D721Med (cell line): ENCODE data around the gene MS4A6A.
"Not testable (repeated sequence)": the region's sequence is repeated elsewhere in the genome, so short reads cannot be mapped to it uniquely, and the experiment has no call there.

Experiments
- DNase-seq: peaks from one replicate; pipeline ENCODE4 v3.0.0; 2011; ENCODE audit warnings: low spot score; ENCODE audit not compliant: insufficient read length
- FAIRE-seq: peaks from 2 replicates; lab custom pipeline; 2011; peaks lifted over from hg19 to GRCh38; lab: Jason Lieb, UNC
- CTCF ChIP-seq: IDR thresholded peaks from 2 replicates; pipeline ENCODE4 v1.5.1; 2012; ENCODE audit warnings: mild to moderate bottlenecking, control low read depth; ENCODE audit not compliant: insufficient read depth; ENCODE audit errors: missing control alignments

The MS4A6A gene

GRCh38 chr11:60194511-60194910, 11.6 kb upstream of the MS4A6A start:
- no peak for TF ChIP-seq CTCF
- FAIRE-seq, result no peak
- DNase-seq, result no peak

- peak; percentile 55 for TF ChIP-seq CTCF
- FAIRE-seq (no peak), DNase-seq (no peak)
These were observed 11.0 kb upstream of the MS4A6A start for GRCh38 chr11:60193687-60194433.

GRCh38 chr11:60192564-60192963, 9.7 kb upstream of the MS4A6A start:
- FAIRE-seq, DNase-seq: not testable (repeated sequence)

- not testable (repeated sequence) for FAIRE-seq, DNase-seq
These were observed 5.6 kb upstream of the MS4A6A start for GRCh38 chr11:60188481-60188880.

- not testable (repeated sequence) for FAIRE-seq, DNase-seq
These were observed 3.2 kb upstream of the MS4A6A start for GRCh38 chr11:60186128-60186527.

- FAIRE-seq, DNase-seq: not testable (repeated sequence)
These were observed 2.6 kb upstream of the MS4A6A start for GRCh38 chr11:60185512-60185827.

GRCh38 chr11:60184824-60185511, 2.1 kb upstream of the MS4A6A start:
- no peak for DNase-seq
- FAIRE-seq, result no peak
- TF ChIP-seq CTCF, result no peak

GRCh38 chr11:60183591-60184205, 815 bp upstream of the MS4A6A start:
- FAIRE-seq, result no peak
- DNase-seq, result no peak

More at GRCh38 chr11:60183591-60184205, 815 bp upstream of the MS4A6A start:
- no peak for TF ChIP-seq CTCF
